Breast epithelium (tissue), 3 donors: ENCODE data around the gene DMBT1.

Source experiments
- POLR2A ChIP-seq: fragments of 450-650 bp; IDR thresholded peaks from one replicate; pipeline ENCODE4 v1.6.1; 2016; ENCODE audit warnings: antibody characterized with exemption, mild to moderate bottlenecking, moderate library complexity
- POLR2AphosphoS5 ChIP-seq, 3 donors: sonication (generic); formaldehyde crosslinking; IDR thresholded peaks; one replicate each; pipeline ENCODE4 v1.6.1; 2017; ENCODE audit warnings: antibody characterized with exemption in 3 of 3

GRCh38 chr10:122551450-122551849 is 9.1 kb upstream of the DMBT1 start:
- TF ChIP-seq POLR2A (no peak), POLR2AphosphoS5 (IDR thresholded peaks at IDR 0.05) (no peak)
